Hypothalamus (tissue), 51 donors: Measurements from ENCODE around the gene INTS12.

Experiments
- DNase-seq, 51 donors: peaks; one replicate each; lab custom pipeline; 2025; lab: John Stamatoyannopoulos, UW

Gene INTS12

DNA sequence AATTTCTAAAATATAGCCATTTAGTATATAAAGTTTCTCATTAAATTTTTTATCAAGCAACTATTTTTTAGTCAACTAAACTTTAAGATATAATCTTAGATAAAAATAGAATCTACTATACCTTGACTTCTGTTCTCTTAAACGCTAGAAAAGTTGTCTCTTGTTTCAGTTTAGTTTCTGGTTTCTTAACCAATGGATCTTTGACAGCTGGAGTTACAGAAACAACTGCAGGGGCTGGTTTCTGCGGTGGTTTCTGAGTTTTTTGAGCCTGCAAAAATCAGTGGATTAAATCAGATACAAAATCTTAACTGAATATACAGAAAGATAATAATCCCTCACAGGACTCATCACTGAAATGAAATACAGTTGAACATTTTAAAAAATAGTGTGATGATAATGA, 21.9 kb downstream of the INTS12 start:
- no peak for DNase-seq

DNA sequence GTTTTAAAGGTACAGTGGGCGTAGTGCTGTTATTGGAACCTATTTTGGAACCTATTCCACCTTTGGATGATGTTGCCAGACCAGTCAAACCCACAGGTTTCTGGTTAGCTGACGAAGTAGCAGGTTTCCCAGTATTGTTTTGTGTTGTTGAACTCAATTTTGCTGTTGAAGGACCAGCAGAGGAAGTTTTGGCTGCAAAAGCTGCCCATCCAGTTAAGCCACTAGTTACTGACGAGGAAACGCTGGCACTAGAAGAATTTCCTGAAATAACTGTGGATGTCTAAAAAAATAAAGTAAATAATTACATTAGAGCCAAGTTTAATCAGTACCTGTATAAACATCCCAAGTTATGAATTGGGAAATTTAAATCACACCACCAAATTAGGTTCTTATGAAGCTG, 25.5 kb downstream of the INTS12 start:
- DNase-seq: peak in 1 of 51 donors; percentile 0

DNA sequence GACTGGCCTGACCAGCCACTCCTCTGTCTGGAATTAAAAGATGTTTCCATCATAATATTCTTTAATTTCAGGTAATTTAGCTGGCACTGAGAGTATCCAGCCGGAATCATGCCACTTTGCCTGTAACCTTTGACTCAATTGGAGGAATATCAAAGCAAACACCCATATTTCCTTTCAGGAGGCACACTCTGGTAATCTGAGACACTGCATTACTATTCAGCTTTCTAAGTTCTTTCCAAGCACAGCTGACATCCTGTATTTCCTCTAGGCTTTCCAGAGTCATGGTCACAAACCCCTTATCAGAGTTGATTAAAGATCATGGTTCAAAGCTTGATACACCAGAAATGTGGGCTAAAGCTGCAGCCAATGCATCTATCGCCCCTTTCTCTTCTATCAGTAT, 29.3 kb downstream of the INTS12 start:
- no peak for DNase-seq

DNA sequence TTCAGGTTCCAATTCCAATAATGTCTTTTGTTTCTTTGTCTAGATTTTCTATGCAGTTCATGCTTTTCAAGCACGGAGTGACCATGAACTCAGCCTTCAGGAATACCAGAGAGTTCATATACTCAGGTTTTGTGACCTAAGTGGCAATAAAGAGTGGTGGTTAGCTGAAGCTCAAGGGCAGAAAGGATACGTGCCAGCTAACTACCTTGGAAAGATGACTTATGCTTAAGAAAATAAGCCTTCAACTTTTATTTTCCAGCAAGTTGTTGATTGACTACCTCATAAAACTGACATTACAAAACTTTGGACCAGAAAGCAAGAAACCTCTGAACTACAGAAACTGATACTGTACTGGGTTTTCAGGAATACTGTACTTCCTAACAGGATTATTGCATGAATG, 30.8 kb downstream of the INTS12 start:
- no peak for DNase-seq

DNA sequence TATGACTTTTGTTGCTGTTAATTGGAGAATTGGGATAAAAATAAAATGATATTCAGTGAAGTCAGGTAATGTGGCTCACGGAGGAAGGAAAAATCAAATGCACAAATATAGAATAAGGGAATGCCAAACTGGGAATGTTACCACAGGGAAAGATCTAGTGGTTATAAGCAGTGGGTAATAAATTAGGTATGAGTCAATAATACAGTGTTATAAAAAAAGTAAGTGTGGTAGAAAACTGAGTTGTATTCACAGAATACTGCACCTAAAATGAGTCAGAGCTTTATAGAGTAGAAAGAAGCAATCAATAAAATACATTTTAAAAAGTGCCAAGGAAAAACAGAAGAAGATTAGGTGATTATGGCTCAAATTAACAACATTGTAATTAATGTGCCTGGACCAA, 34.5 kb downstream of the INTS12 start:
- no peak for DNase-seq

DNA sequence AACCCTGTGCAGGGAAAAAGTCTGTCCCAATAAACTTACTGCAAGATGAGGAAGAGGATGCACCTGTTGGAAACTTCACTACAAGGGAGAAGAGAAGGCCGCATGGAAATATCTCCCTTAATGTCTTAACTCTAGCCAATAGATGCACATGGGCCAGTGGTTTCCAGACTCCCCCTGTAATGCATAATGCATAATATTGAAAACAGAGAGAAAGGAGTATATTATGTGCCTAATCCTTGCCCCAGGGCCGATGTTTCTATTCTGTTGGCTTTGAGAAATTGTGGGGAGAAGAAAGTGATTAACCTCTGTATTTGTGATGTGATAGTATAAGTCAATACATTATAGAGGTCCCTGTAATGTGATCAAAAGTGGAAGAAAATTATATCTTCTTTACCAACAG, 37.2 kb downstream of the INTS12 start:
- no peak for DNase-seq

DNA sequence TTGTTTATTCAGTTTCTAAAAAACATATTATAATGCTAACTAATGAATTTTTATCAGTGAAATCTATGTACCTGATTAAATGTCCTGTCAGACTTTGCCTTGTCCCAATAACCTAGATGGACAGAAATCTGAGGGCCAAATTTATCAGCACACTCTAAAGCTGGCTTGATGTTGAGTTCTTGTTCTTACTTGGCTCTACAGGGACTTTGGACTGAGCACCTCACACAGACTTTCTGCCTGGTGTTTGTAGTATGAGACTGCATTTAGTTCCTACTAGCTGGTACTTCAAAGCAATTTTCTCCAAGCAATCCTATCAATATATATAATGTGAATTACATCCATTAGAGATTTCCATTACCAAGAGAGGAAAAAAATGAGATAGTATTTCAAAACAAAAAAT, 37.8 kb downstream of the INTS12 start:
- no peak for DNase-seq

DNA sequence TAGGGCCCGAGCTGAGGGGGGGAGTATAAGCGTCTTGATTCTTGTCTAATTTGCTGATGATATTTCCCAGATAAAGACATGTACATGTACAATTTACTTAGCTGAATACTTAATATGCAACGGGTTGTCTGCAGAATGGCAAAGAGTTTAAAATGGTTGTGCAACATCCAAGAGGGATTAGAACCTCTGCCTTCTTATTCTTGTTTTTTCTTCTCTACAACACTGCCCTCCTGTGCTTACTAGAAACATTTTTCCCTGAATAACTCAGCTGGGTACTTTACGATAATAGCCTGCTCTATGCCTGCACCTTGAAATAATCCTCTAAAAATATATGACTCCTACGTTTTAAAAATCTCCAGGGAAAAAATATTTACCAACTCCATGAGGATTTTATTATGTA, 41.8 kb downstream of the INTS12 start:
- no peak for DNase-seq

DNA sequence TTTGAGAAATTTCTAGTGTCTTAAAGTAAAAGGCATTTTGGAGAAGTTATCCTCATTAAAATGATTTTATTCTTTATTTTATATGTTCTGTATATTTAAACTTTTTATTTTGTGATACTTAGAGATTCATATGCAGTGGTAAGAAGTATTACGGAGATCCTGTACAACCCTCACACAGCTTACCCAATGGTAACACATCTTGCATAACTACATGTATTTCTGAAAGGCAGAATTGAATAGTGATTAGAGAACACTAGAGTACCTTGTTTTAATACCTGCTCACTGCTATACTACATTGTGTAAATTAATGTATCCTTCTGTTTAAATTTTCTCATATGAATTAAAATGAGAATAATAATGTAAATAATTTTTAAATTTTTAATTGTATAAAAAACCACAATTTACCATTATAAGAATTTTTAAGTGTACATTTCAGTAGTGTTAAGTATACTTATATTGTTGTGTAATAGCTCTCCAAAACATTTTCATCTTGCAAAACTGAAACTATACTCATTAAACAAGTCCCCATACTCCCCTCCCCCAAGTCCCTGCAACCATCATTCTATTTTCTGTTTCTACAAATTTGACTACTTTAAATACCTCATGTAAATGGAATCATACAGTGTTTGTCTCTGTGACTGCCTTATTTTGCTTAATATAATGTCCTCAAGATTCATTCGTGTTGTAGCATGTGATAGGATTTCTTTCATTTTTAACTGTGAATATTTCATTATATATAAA, 45.4 kb downstream of the INTS12 start:
- no peak for DNase-seq

DNA sequence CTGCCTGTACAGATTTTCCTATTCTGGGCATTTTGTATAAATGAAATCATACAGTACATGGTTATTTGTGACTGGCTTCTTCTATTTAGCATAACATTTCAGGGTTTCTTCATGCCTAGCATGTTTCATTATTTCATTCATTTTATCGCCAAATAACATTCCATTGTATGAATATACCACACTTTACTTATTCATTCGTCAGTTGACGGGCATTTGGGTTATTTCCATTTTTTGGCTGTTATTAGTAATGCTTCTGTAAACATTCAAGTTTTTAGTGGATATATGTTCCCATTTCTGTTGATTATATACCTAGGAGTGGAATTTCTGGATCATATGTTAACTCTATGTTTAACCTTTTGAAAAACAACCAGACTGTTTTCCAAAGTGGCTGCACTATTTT, 47.5 kb downstream of the INTS12 start:
- DNase-seq: no peak

DNA sequence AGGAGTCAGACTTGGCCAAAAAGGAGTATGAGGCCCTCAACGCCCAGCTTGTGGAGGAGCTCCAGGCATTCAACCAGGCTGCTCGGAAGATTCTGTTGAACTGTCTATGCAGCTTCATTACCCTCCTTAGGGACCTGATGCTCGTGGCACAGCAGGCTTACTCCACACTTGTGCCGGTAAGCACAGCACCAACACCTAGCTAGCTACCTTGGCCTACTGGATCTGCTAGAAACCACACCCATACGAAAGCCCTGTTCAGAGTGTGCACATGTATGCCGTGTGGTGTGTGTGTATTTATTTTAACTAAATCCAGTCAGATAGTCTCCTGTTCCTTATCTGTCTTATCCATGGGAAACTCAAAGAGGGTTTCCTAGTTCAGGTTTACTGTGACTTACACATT, 49.3 kb downstream of the INTS12 start:
- no peak for DNase-seq

DNA sequence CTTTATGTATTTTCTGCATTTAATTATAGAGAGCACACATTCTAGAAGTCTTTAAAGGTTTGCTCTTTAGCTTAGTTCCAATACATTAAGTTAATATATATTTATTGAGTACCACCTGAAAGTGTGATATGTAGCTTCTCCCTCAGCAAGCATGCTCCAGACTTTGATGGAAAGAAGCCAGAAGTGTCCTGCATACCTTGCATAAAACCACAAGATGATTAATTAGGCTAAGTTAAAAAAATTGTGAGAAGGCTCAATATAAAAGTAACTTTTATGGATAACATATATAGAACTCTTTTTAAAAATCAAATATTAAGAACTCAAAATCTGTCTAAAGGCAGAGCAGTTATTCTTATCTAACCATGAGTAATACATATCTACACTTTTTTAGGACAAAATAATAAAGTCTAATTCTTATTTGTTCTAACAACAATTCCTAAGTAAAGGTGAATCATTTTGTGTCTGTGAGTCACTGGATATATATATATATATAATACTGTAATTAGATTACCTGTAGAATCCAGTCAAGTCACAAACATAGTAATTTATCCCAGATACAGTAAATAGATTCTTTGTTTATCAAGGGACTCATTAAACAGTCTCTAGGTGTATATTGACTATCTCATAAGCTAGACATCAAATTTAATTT, 51.2 kb downstream of the INTS12 start:
- no peak for DNase-seq

DNA sequence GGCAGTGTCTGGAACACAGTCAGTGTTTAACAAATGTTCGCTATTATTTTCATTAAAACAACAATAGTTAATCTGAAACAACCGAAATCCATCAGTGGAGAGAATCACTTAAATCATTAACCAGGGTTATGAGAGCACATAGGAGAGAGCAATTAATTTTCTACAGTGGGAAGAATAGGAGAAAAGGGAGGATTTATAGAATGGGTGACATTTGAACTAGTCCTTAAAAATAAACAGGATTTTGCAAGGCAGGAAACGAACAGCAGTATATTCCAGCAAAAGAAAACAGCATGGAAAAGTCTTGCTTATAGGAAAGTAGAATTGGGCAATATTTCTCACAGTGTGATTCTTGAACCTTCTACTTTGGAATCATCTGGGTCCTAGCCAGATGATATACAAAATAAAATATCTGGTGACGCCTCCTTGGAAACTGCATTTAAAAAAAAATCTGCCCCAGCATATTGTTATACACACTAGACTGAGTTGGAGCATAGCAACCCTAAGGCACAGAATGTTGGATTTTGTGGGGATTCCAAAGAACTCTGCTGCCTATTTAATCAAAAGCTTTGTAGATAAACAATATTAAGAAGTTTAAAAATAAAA, 56.1 kb downstream of the INTS12 start:
- no peak for DNase-seq

DNA sequence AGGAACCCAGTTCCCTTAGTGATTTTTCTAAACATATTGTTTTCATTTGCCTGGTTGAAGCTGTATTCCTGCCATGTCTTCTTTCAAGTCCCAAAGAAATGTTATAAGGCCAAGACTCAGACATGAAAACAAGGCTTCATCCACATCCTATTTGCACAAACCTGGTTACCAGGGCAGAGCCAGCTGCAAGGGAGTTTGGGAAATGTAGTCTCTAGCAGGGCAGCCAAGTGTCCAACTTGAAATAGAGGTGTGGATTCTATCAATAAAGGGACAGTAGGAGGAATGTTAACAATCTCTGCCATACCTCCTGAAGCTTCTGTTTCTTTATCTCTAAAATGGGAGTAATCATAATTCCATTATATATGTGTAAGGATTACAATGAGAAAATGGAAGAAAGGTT, 56.6 kb downstream of the INTS12 start:
- DNase-seq: no peak

DNA sequence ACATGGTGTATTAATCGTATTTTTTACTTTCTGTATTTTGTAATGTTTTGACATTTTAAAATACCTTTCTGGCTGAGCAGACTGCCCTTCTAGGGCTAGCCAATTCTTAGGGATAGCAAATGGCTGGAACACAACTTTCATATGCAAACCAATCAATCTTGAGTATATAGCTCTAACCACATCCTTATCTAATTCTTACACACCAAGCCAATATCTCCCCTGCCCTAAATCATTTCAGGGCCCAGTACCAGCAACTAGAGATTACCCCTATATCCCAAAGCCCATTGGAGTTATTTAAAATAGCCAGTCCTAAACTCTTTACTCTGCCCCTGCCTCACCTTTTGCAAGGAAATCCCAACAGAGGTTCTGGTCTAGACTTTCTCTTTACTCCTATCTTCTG, 58.3 kb downstream of the INTS12 start:
- DNase-seq: no peak

DNA sequence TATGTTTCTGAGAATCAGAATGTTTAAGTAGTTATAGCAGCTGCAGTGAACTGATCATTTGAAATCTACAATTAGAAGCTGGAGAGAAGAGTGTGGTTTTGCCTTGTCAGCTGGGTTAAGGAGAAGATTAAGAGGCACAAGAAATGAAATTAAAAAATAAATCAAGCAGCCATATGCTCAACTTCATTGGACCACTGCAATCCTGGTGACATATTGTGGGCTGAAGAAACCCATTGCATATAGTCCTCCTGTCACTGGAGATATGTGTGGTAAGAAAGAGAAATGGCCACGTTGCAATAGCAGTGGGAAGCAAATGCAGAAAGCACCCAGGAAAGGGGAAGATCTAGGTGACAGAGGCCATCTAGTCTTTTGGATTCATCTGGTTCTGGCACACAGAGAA, 63.0 kb downstream of the INTS12 start:
- no peak for DNase-seq

DNA sequence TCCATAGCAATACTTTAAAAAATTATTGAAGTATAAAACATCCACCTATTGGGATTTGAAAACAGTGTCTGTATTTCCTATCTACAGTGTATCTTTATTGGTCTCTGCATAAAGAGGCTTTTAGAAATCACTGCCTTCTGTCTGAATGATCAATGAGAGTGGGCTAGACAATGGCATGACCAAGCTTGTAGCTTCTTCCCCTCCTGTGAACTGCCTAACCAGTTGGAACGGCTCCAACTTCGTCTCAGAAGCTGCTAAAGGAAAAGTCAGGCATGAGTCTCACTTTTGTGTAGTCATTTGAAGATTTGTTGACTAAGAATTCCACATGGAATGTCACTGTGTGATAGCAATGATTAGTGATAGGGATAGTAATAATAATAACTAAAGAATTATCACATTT, 64.2 kb downstream of the INTS12 start:
- DNase-seq: no peak

DNA sequence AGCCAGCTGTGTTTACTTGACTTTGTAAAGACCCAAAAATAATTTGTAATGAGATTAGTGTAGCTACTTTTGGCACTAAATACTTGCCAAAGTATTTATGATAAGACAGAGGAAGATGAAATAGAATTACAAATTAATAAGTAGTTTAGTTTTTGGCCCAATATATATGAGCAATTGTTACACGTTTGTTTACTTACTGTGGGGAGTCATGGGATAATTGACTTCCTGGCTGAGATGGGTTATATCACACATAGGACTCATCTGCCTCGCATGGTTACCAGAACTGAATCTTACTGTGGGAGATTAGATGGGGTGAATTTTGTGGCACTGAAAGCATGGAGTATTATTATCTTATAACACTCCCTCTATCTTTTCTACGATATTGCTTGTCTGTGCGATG, 66.6 kb downstream of the INTS12 start:
- no peak for DNase-seq

DNA sequence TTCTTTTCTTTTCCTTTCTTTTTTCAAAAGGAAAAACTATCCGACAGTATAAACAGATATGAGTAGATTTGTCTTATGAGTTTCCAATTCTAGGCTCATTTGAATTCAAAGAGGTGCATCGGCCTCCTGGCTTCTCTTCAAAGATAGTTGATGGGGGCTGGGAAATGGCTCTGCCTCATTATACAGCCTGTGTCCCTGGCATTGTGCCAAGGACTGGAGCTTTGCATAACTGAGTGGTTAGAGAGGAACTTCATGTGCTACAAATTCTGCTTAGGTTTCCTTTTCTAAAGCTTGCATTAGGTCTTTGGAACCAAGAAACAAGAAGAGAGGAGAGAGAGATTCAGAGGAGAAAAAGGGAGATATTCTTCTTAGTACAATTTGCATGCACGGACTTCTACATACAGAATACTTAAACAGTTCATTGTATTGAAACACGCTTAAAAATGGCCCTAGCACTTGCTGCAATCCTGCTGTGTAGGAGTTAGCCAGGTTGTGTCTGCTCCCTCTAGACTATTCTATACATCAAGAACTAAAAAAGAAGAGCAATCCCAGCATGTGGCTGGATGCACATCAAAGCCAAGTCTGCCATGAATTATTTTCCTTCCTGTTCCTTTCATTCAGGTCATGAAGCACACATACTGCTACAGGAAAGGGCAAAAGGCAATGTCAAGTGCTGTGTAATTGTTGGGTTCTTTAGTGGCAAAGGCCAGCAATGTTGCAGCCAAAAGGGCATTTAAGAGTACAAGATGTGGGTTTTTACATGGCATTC, 70.9 kb downstream of the INTS12 start:
- DNase-seq: peak in 47 of 51 donors; percentile 9 to 91 (median 54)

DNA sequence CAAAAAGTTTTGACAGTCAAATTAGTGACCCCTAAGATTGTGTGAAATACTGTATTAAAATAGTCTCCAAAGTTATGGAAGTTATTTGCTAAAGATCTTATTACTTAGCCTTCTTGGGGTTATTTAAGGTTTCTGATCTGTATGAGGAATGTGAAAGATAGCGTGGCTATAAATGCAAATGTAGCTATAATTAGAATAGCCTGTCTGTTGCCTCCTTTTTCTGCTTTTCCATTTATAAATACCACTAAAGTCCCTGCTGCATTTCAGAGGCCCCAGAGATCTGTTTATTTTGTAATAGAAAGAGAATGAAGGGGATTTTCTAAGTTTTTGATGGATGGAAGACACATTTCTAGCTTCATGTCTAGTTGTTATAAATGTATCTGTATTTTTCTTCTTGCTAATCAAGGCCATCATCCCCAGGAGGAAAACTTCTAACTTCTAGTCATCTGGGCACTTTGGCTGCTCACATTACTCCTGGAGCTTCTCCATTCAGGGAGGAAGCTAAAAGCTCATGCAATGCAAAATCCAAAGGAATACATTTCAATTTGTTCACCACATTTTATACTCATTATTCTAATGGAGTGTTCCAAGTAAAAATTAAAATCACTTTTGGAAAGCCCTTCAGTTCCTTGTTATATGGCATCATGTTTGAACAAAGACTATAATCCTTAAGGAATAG, 73.9 kb downstream of the INTS12 start:
- DNase-seq: no peak

DNA sequence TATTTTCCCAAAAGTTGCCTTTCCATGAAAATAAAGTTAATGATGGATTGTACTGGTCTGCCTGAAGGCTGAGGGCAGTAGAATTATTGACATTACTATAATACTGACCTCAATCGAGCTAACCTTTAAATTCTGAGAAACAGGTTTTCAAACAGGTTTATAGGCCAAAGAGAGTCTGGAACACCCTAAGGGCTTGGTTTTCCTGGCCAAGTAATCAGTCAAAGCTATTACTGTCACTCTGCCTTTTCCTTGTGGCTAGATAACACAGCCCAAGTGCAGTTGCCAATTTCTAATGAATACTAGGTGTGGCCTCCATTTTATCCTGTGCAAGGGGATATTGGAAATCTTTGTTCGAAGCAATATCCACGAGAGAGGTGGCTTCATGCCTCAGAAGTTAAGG, 75.2 kb downstream of the INTS12 start:
- DNase-seq: no peak
